GM18858 (cell line): Measurements from ENCODE around the gene HSD17B11.
"Not testable (repeated sequence)": the region's sequence is repeated elsewhere in the genome, so short reads cannot be mapped to it uniquely, and the experiment has no call there.

Experiments
- ATAC-seq: cut with Tn5 transposase; IDR thresholded peaks from one replicate; pipeline ENCODE4 v1.9.1; 2021; ENCODE audit not compliant: unreplicated experiment

HSD17B11 gene

DNA sequence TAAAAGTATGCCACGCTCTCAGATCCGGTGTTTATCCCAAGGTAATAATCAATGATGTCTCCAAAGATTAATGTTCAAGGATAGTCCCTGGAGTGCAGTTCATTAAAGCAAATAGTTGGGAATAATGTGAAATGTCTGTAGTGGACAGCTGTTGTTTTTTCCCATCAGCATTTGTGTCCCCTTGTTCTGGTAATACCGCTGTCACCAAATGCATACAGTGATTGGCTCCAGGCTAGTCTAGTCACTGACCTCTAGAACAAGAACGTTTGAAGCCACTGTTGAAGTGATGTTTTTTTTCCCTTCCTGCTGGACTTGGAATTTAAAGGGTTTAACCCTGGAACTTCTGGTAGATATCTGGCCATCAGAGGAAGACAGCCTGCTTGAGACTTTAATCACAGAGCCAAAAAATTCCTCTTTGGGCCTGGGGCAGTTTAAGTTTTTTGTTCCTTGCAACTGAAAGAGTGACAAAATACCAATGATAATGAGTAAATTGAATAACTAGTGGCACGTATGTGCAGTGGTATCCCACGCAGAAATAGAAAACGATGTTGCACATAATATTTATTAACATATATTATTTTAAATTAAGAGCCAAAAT is 30.6 kb downstream of the HSD17B11 start:
- no peak for ATAC-seq

DNA sequence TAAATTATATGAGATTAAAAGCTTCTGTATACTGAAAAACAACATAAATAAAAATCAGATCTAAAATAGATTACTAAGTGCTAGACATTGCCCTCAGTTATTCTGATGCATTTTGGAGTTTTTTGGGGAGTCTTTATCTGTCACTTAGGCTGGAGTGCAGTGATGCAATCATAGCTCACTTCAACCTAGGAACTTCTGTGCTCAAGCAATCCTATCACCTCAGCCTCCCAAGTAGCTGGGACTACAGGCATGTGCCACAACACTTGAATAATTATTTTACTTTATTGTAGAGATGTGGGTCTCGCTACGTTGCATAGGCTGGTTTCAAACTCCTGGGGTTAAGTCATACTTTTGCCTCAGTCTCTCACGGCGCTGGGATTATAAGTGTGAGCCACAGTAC is 31.7 kb downstream of the HSD17B11 start:
- ATAC-seq = no peak

DNA sequence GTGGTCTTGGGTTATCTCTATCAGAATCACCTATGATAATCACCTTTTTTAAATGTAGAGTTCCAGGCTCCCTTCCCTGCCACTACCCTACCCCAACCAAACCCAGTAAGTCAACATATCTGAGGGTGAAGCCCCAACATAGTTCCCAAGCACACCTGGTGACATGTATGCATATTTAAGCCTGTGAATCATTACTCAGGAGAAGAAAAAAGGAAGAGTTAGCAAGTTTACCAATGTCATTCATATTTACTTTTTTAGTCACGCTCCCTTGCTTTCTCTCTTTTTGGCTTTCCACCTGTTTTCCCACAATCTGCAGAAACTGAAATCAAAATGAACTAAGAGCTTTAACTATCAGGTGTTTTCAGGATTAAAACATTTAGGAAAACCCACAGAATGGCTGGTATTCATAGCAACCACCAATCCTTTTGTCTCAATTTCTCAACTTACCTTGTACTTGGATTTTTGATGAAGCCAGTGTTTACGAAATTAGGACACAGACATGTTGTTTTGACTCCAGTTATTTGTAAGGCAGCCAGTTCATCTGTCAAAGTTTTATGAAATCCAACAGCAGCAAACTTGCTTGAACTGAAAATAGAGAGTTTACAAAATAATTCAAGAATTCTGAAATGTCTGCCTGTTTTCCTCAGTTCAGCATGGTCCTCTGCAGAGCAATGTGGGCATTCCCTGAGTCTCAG is 34.0 kb downstream of the HSD17B11 start:
- ATAC-seq = no peak

DNA sequence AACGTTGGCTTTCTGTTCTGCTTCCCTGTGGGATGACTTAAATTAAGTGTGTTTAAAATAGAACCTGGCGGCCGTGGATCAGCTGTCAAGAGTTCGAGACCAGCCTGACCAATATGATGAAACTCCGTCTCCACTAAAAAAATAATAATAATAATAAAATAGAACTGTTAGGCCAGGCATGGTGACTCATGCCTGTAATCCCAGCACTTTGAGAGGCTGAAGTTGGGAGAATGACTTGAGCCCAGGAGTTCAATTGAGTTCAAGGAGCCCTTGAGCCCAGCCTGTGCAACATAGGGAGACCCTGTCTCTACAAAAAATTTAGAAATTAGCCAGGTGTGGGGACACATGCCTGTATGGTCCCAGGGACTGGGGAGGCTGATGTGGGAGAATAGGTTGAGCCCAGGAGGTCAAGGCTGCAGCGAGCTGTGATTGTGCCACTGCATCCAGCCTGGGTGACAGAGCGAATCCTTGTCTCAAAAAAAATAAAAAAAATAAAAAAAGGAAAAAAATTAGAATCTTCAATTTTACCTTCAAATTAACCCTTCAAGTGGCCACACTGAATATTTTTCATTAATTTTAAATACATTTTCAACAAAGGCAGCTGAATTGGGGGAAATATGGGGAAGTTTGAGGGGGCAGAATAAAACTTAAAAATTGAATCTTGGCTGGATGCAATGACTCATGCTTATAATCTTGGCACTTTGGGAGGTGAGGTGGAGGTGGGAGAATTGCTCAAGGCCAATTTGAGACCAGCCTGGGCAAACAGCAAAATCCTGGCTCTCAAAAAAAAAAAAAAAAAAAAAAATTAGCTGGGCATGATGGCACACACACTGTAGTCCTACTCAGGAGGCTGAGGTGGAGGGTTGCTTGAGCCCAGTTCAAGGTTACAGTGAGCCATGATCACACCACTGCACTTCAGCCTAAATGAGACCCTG is 36.6 kb downstream of the HSD17B11 start:
- ATAC-seq = no peak

DNA sequence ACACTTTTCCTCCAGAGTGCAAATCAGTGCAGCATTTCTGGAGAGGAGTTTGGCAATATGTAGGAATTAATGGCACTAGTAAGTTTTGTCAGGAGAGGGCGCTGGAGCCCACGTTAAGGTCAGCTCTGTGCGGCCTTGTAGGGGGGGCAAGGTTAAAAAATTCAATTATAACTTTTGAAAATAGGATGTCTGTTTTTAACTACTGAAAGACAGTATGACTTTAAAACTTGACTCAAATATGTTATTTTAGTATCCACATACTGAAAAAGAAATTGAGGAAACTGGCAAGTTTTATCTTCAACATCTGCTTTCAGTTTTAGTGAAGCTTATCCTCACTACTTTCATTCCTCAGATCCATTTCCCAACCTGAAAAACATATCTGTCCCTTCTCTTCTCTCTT is 37.4 kb downstream of the HSD17B11 start:
- peak; percentile 83 for ATAC-seq

DNA sequence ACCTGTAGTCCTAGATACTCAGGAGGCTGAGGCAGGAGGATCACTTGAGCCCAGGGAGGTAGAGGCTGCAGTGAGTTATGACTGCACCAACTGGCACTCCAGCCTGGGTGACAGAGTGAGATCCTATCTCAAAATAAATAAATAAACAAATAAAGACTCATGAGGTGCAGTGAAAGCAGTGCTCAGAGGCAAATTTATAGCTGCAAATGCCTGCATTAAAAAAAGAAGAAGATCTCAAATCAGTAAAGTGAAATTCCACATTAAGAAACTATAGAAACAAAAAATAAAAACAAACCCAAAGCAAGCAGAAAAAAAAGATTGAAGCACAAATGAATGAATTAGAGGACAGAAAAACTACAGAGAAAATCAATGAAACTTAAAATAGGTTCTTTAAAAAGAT is 45.8 kb downstream of the HSD17B11 start:
- ATAC-seq = no peak

DNA sequence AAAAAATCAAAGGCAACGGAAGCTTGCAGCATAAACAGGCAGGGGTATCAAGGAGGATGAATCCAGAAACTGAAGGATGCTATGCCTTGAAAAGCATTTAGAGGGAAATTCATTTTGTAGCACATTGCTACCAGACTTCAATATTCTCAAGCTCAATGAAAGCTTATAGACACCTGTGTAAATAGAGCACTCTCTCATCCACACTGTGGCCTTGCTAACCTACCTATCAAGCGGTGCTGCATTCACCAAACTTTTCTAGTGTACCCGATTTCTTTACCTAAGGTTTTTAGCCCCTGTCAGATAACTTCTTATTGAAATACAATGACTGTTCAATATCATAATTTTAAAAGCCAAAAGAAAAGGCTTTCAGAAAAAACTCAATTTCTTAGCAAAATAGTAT is 48.1 kb downstream of the HSD17B11 start:
- no peak for ATAC-seq

DNA sequence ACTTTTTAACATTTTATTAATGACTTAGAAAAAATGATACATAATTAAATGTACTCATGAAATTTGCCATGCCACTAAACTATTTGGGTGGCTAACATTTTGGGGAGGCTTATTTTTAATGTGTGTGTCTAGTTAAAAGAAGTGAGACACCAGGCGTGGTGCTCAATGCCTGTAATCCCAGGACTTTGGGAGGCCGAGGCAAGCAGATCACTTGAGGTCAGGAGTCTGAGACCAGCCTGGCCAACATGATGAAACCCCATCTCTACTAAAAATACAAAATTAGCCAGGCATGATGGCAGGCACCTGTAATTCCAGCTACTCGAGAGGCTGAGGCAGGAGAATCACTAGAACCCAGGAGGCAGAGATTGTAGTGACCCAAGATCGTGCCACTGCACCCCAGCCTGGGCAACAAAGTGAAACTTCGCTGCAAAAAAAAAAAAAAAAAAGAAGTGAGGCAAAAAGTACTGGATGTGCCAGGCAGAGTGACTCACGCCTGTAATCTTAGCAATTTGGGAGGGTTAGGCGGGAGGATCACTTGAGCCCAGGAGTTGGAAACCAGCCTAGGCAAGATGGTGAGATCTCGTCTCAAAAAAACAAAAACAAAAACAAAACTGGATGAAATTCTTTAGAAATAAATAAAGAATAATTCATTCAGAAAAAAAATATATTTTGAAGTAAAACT is 48.9 kb downstream of the HSD17B11 start:
- ATAC-seq = not testable (repeated sequence)

DNA sequence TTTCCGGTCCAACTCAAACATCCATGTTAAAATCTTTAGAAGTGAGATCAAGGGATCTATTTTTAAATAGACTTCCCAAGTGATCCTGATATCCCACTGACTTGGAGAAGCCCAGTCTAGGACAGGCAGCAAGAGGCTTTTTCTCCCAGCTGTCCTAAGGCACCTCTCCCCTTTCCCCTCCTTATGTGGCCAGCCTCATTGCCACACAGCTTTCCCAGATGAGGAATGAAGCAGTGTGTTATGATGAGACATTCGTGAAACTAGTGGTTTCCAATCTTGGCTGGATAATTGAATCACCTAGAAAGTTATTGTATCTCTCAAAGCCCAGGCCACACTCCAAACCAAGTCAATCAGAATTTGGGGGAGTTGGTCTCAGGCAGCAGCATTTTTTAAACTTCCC is 51.5 kb downstream of the HSD17B11 start:
- no peak for ATAC-seq

DNA sequence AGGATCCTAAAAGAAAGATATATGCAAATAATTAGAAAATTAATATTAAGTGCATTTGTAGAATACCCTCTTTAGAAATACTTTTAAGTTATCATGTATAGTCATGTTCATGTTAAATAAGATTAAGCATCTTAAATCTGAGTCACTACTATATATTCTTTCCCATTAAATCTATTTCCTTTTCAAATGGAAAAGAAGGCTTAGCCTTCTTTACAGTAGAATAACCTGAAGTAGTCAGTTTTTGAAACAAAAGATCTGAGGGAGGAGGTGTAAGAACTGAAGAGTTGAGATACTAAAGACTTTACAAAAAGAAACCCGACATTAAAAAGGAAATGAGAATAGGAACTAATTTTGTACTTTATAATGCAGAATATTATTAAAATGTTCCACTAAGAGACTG is 53.6 kb downstream of the HSD17B11 start:
- ATAC-seq = no peak

DNA sequence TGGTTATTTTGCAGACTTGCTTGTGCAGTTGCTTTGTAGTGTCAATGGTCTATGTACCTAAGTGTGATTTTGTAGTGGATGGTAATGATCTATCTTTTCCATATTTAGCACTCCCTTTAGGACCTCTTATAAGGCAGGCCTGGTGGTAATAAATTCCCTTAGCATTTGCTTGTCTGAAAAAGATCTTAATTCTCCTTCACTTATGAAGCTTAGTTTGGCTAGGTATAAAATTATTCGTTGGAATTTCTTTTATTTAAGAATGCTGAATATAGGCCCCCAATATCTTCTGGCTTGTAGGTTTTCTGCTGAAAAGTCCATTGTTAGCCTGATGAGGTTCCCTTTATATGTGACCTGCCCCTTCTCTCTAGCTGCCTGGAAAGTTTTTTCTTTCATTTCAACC is 57.7 kb downstream of the HSD17B11 start:
- no peak for ATAC-seq

DNA sequence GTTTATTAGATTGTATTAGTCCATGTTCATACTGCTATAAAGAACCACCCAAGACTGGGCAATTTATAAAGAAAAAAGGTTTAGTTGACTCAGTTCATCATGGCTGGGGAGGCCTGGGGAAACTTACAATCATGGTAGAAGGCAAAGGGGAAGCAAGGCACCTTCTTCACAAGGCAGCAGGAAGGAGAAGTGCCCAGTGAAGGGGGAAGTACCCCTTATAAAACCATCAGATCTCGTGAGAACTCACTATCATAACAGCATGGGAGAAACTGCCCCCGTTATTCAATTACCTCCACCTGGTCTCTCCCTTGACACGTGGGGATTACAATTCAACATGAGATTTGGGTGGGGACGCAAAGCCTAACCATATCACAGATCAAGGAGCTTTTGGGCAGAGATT is 60.2 kb downstream of the HSD17B11 start:
- no peak for ATAC-seq

DNA sequence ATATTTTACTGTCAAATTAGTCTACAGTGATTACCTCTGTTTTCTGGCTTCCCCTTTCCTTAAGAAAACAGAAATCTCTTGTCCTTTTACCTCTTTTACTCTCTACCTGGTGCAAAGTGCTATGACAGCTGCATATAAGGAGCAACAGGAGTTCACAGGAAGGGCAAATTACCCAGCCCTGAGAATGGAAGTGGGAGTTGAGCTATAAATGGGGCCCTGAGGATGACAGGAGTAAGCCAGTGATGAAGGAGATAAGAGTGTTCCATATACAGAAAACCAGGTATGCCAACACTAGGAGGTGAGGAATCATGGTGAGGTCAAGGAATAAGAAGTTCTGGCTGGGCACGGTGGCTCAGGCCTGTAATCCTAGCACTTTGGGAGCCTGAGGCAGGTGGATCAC is 63.9 kb downstream of the HSD17B11 start:
- ATAC-seq = no peak

DNA sequence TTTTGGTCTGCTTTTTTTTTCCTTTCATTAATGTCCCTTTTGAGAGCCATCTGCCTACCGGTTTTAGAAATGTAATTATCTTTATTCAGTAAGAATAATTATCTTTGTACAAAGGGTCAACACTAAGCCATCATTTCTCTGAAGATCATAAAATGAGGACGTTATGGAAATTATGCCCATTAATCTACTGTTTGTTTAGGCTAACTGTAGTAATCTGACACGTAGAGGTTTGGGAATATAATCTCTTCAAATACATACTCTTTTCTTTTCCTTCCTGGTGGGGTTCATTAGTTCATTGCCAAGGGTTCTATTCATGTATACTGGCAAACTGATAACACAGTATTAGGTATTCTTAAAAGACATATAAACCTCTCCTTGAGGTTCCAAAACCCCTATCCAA is 64.5 kb downstream of the HSD17B11 start:
- ATAC-seq = no peak

DNA sequence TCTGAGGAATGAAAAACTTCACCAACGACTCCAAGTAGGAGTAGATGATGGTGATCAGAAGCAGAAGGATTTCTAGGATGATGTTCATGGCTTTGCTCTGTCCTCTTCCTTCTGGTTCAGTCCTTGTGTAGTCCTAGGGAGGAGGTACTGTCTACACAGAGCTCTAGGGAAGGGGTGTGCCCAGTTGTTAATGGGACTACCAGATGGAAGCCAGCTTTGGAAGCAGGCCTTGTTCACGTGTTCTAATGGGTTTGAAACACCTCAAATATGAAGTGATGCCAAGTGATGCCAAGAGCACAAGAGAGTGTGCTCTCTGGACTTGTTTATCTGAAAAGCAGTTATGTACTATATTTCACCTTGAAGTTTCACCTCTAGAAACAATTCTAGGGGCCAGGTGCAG is 68.2 kb downstream of the HSD17B11 start, which contains the start of gene HSD17B13:
HSD17B13 (minus strand) TSS at position 129 of the 400 bp plus-strand sequence; CDS start at position 88, 41 bp downstream.
- ATAC-seq = no peak

DNA sequence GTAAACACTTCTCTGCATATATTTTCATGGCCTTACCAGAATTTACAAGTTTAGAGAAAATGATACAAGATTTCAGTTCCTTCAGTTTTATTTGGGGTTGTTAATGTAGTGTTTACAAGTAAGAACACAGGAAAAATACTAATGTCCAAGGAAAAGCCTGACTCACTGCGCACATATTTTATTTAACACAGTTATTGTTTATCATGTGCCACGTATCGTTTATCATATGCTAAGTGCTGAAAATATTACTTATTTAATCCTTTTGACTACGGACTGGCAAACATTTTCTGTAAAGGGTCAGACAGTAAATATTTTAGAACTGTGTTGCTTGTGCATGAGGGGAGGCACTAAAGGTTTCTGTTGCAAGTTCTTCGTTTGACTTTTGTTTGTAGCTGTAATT is 69.1 kb downstream of the HSD17B11 start:
- no peak for ATAC-seq

DNA sequence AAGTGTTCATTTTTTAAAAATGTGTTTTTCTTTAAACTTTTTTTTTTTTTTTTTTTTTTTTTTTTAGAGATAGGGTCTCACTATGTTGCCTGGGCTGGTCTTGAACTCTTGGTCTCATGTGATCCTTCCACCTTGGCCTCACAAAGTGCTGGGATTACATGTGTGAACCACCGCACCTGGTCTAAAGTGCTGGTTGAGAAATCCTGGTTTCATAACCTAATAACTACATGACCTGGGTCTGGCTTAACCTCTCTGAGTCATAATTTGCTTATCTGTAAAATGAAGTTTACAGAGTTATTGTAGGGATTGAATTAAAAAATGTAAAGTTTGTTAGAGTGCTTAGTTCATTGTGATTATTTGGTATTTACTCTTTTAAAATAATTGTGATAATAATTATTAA is 73.5 kb downstream of the HSD17B11 start:
- no peak for ATAC-seq

DNA sequence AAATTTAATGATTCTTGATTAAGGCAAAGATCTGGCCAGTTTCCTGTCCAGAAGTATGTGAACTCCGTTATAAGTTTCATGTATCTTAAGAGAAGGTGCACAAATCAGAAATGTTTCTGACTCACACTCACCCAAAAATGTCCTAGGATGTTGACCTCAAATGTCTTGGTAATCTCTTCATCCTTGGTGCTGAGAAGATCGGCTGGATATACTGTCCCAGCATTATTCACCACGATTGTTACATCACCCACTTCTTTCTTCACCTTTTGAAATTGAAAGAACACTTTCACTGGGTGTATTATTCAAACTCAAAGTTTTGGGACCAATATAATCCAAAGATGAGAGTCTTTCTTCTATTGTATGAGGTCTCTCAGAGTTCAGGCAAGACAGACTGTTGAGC is 74.0 kb downstream of the HSD17B11 start:
- ATAC-seq = no peak

DNA sequence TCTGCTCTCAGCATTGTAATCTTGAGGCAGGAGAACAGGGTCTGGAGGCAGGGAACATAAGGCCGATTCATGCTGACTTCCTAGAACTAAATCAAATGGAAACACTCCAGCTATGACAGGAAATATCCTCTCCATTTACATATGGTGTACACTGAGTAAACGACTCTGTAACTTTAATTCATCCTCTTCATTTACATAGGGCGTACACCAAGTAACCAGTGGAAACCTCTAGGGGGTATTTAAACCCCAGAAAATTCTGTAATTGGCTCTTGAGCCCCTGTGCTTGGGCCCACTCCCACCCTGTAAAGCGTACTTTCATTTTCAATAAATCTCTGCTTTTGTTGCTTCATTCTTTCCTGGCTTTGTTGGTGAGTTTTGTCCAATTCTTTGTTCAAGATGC is 76.0 kb downstream of the HSD17B11 start:
- ATAC-seq = not testable (repeated sequence)

DNA sequence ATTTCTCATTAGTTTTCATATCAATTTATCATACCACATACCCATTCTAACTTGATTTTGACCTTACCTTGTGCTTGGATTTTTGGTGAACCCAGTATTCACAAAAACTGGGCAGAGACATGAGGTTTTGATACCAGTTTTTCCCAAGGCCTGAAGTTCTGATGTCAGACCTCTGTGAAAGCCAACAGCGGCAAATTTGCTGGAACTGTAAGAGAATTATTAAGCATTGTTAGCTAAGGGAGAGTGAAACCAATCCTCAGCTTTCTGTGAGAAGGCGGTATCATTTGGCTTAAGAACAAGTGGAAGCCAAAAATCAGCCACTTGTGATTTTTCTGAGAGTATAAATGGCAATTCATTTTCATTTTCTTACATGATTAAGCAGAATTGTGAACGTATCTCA is 77.2 kb downstream of the HSD17B11 start:
- no peak for ATAC-seq

DNA sequence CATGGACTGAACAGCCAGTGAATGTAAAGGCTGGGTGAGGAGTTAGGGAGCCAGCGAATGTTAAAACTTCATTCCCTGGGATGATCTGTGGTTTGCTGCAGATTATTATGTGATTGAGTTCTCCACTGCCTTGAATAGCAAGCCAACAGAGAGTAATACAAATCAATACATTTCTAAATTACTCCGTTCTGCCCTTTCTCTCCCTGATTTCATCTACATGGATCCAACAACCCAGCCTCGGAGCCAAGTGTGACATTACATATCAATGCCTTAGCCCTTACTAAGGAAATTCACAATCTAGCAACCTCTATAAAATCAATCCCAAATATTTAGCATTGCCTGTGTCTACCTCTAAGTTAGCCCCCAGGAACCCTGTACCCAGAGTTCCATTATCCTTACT is 79.3 kb downstream of the HSD17B11 start:
- ATAC-seq = no peak
